Body of pancreas (tissue), 4 donors: ENCODE data around the gene MYO16.

Experiments
- POLR2A ChIP-seq, 3 donors: fragments of 450-650 bp; IDR thresholded peaks; one replicate each; pipeline ENCODE4 v1.6.1; 2016; ENCODE audit warnings: antibody characterized with exemption in 3 of 3, mild to moderate bottlenecking in 2 of 3
- TF ChIP-seq, protein P1 (sequence below), 7 experiments: fragments of 450-650 bp in 4 of 7; fragments of 200-600 bp in 3 of 7; sonication (generic) in 3 of 7; IDR thresholded peaks; one replicate each; pipeline ENCODE4 v1.5.1; 2016 to 2019; ENCODE audit warnings: antibody characterized with exemption in 7 of 7

DNA sequence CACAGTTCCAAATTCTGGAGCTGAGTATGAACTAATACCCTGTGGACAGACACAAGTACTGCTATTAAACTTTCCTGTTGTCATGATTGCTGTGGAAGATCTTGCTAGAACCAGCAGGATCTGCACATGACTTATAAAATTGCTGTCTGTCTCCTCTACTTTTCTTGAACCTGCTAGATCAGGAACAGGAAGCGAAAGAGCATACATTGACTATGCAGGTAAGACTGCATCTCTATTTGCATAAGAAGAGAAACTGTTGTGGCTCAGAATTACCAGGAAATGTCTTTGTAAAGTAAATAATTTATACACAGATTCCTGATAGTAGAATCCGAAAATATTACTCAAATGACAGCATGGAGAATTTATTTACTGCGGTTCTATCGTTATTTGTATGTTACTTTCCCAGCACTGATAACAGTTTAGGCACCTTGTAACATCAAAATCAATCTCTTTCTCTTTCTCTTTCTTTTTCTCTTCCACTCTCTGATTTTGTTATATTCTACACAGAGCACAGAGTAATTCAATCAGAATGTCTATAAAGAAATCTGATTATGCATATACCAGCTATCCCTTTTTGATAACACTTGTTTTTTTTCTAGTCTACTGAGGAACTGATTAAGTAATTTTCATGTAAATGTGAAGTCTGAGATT is 226.5 kb downstream of the MYO16 start:
- TF ChIP-seq, protein P1, sequence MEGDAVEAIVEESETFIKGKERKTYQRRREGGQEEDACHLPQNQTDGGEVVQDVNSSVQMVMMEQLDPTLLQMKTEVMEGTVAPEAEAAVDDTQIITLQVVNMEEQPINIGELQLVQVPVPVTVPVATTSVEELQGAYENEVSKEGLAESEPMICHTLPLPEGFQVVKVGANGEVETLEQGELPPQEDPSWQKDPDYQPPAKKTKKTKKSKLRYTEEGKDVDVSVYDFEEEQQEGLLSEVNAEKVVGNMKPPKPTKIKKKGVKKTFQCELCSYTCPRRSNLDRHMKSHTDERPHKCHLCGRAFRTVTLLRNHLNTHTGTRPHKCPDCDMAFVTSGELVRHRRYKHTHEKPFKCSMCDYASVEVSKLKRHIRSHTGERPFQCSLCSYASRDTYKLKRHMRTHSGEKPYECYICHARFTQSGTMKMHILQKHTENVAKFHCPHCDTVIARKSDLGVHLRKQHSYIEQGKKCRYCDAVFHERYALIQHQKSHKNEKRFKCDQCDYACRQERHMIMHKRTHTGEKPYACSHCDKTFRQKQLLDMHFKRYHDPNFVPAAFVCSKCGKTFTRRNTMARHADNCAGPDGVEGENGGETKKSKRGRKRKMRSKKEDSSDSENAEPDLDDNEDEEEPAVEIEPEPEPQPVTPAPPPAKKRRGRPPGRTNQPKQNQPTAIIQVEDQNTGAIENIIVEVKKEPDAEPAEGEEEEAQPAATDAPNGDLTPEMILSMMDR (IDR thresholded peaks at IDR 0.05) = no peak
- no peak for TF ChIP-seq POLR2A (IDR thresholded peaks at IDR 0.05)
